Transverse colon (tissue), 4 donors: ENCODE measurements around the gene GNAT3.

ENCODE experiments used
- EP300 ChIP-seq: sonication (generic); formaldehyde crosslinking; IDR thresholded peaks from one replicate; pipeline ENCODE4 v1.6.1; 2017; ENCODE audit warnings: antibody characterized with exemption, low read depth
- POLR2A ChIP-seq: fragments of 450-650 bp; IDR thresholded peaks from one replicate; pipeline ENCODE4 v1.6.1; 2016; ENCODE audit warnings: antibody characterized with exemption, mild to moderate bottlenecking, moderate library complexity
- POLR2AphosphoS5 ChIP-seq, 3 donors: sonication (generic); formaldehyde crosslinking; IDR thresholded peaks; one replicate each; pipeline ENCODE4 v1.6.1; 2016; ENCODE audit warnings: antibody characterized with exemption in 3 of 3
- TF ChIP-seq, protein P1 (sequence below), 5 experiments: fragments of 200-600 bp in 3 of 5; fragments of 450-650 bp in 2 of 5; sonication (generic) in 3 of 5; IDR thresholded peaks; 1 replicate in 2 of 5; 2 replicates in 3 of 5; pipeline ENCODE4 v1.5.1; 2016 to 2017; ENCODE audit warnings: antibody characterized with exemption in 5 of 5, inconsistent platforms in 3 of 5, mild to moderate bottlenecking in 2 of 5, moderate library complexity in 1 of 5

DNA sequence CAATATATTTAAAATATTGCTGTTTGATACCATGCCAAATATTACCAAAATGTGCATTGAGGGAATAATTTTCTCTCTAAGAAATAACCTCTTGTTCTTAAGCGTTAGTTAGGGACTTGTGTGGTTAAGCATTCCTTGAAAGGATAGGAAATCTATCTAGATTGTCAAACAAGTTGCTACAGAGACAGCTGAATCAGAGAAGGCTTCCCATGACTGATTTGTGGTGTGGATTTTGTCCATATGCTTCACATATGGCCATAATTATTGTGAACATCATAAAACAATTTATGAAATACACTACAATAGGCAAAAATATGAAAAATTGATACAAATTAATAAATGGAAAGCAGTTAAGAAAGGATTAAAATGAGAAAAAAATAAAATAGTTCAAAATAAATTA lies 96.3 kb downstream of the GNAT3 start:
- TF ChIP-seq, protein P1, sequence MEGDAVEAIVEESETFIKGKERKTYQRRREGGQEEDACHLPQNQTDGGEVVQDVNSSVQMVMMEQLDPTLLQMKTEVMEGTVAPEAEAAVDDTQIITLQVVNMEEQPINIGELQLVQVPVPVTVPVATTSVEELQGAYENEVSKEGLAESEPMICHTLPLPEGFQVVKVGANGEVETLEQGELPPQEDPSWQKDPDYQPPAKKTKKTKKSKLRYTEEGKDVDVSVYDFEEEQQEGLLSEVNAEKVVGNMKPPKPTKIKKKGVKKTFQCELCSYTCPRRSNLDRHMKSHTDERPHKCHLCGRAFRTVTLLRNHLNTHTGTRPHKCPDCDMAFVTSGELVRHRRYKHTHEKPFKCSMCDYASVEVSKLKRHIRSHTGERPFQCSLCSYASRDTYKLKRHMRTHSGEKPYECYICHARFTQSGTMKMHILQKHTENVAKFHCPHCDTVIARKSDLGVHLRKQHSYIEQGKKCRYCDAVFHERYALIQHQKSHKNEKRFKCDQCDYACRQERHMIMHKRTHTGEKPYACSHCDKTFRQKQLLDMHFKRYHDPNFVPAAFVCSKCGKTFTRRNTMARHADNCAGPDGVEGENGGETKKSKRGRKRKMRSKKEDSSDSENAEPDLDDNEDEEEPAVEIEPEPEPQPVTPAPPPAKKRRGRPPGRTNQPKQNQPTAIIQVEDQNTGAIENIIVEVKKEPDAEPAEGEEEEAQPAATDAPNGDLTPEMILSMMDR (IDR thresholded peaks at IDR 0.05): no peak
- TF ChIP-seq POLR2AphosphoS5 (IDR thresholded peaks at IDR 0.05) (no peak), POLR2A (no peak), EP300 (no peak)
